Endothelial cell of umbilical vein (primary cell): ENCODE data around the gene BCL11B. TPM values are rescaled to one million over a fixed set of nuclear protein-coding genes. Genes with fewer than 3 reads are reported as not detected.

Source experiments
- BruUV-seq: library from RNA; stranded (reverse); fragments of 400-500 nt; replicated peaks from 2 replicates; lab custom pipeline; 2021; lab: Mats Ljungman, UMichigan
- CTCF ChIA-PET: fragments of 300-600, 350-600 bp; sonication (Branson Sonifier 250); formaldehyde crosslinking; loops from one replicate; lab custom pipeline; 2021; ENCODE audit warnings: antibody characterized with exemption, inconsistent platforms; lab: Charles Lee
- POLR2A ChIA-PET: fragments of 300-600, 350-600 bp; sonication (Branson Sonifier 250); formaldehyde crosslinking; loops from one replicate; lab custom pipeline; 2021; ENCODE audit warnings: antibody characterized with exemption, inconsistent platforms; lab: Charles Lee
- DNase-seq: peaks from one replicate; pipeline ENCODE4 v3.0.0-alpha.2; 2011; ENCODE audit warnings: low read depth, low spot score
- FAIRE-seq: peaks from 2 replicates; lab custom pipeline; 2011; peaks lifted over from hg19 to GRCh38; lab: Jason Lieb, UNC
- H2AFZ ChIP-seq: 2 replicates; pipeline ENCODE4 v1.6.0; 2012; ENCODE audit warnings: low read depth, low read length, control low read depth, inconsistent platforms
- H3K27ac ChIP-seq: 2 replicates; pipeline ENCODE4 v1.5.1; 2011; ENCODE audit warnings: low read depth, mild to moderate bottlenecking, control low read depth, low read length, moderate library complexity; ENCODE audit not compliant: insufficient read depth
- H3K27me3 ChIP-seq, 2 experiments: 2 replicates each; pipeline versions ENCODE4 v1.6.0 to v1.6.1; 2011; ENCODE audit warnings: low read length in 2 of 2, mixed read lengths in 1 of 2; ENCODE audit not compliant: control insufficient read depth in 2 of 2, insufficient read depth in 2 of 2
- H3K36me3 ChIP-seq, 2 experiments: 2 replicates in 1 of 2; 3 replicates in 1 of 2; pipeline ENCODE4 v1.5.1; 2011; ENCODE audit warnings: low read length in 2 of 2, mild to moderate bottlenecking in 1 of 2, moderate library complexity in 1 of 2; ENCODE audit not compliant: control insufficient read depth in 2 of 2, insufficient read depth in 2 of 2; ENCODE audit errors: extremely low read depth in 1 of 2
- H3K4me1 ChIP-seq: 3 replicates; pipeline ENCODE4 v1.5.1; 2011; ENCODE audit warnings: mild to moderate bottlenecking, low read length; ENCODE audit not compliant: control insufficient read depth, insufficient read depth; ENCODE audit errors: extremely low read depth
- H3K4me2 ChIP-seq: 2 replicates; pipeline ENCODE4 v1.6.1; 2011; ENCODE audit warnings: low read length, control low read depth, mixed read lengths; ENCODE audit not compliant: insufficient read depth
- H3K4me3 ChIP-seq, 3 experiments: fragments of 200-600 bp in 1 of 3; sonication (generic), shearing (Covaris generic) in 1 of 3; replicated peaks in 1 of 3; 2 replicates each; pipeline ENCODE4 v1.5.1; 2011 to 2016; ENCODE audit warnings: control low read depth in 3 of 3, low read length in 3 of 3, mild to moderate bottlenecking in 2 of 3, inconsistent platforms in 1 of 3, low read depth in 1 of 3, moderate library complexity in 1 of 3; ENCODE audit not compliant: insufficient read depth in 1 of 3
- H3K79me2 ChIP-seq: 2 replicates; pipeline ENCODE4 v1.6.0; 2012; ENCODE audit warnings: low read length, inconsistent platforms; ENCODE audit not compliant: control insufficient read depth, insufficient read depth
- H3K9ac ChIP-seq: replicated peaks from 2 replicates; pipeline ENCODE3; 2011; ENCODE audit warnings: low read length, control low read depth; ENCODE audit not compliant: insufficient read depth; ENCODE audit errors: extremely low read depth
- H3K9me1 ChIP-seq: replicated peaks from 3 replicates; pipeline ENCODE4 v1.6.0; 2011; ENCODE audit warnings: mild to moderate bottlenecking, low read length; ENCODE audit not compliant: control insufficient read depth, insufficient read depth; ENCODE audit errors: extremely low read depth
- H3K9me3 ChIP-seq: replicated peaks from 2 replicates; pipeline ENCODE4 v1.5.1; 2012; ENCODE audit warnings: low read length, inconsistent platforms; ENCODE audit not compliant: control insufficient read depth, insufficient read depth
- H4K20me1 ChIP-seq: replicated peaks from 2 replicates; pipeline ENCODE3; 2011; ENCODE audit warnings: mild to moderate bottlenecking, low read length; ENCODE audit not compliant: control insufficient read depth, insufficient read depth; ENCODE audit errors: extremely low read depth
- CTCF ChIP-seq, 2 donors: IDR thresholded peaks; 1 replicate in 1 of 2; 2 replicates in 1 of 2; pipeline ENCODE4 v1.5.1; 2011; ENCODE audit warnings: low read length in 2 of 2, mild to moderate bottlenecking in 2 of 2, moderate library complexity in 2 of 2, control low read depth in 1 of 2, inconsistent platforms in 1 of 2, low read depth in 1 of 2; ENCODE audit not compliant: insufficient read depth in 1 of 2; ENCODE audit errors: extremely low read depth in 1 of 2
- EZH2 ChIP-seq: IDR thresholded peaks from 2 replicates; pipeline ENCODE4 v1.6.1; 2012; ENCODE audit warnings: borderline replicate concordance, low read depth, mild to moderate bottlenecking, moderate library complexity, low read length, inconsistent platforms; ENCODE audit not compliant: severe bottlenecking
- FOS ChIP-seq: IDR thresholded peaks from 2 replicates; pipeline ENCODE4 v1.6.1; 2011; ENCODE audit warnings: mild to moderate bottlenecking, low read length, moderate library complexity, borderline replicate concordance; ENCODE audit not compliant: insufficient read depth
- GATA2 ChIP-seq: IDR thresholded peaks from 2 replicates; pipeline ENCODE4 v1.7.0; 2011; ENCODE audit warnings: low read depth, mild to moderate bottlenecking, moderate library complexity, mixed read lengths, low read length; ENCODE audit not compliant: insufficient read length, insufficient read depth
- JUN ChIP-seq: IDR thresholded peaks from 2 replicates; pipeline ENCODE4 v1.6.1; 2011; ENCODE audit warnings: borderline replicate concordance, low read depth; ENCODE audit not compliant: insufficient read length, insufficient read depth
- MAX ChIP-seq: IDR thresholded peaks from 2 replicates; pipeline ENCODE4 v1.6.1; 2011; ENCODE audit not compliant: insufficient read depth, insufficient read length
- MYC ChIP-seq: IDR thresholded peaks from one replicate; pipeline ENCODE4 v1.6.1; 2011; ENCODE audit warnings: mild to moderate bottlenecking, low read depth, low read length
- POLR2A ChIP-seq: IDR thresholded peaks from 2 replicates; pipeline ENCODE4 v1.6.1; 2012; ENCODE audit warnings: low read depth, mild to moderate bottlenecking, control low read depth, low read length
- POLR2AphosphoS5 ChIP-seq: IDR thresholded peaks from 2 replicates; pipeline ENCODE4 v1.6.1; 2012; ENCODE audit warnings: low read depth, mild to moderate bottlenecking, control low read depth, low read length, moderate library complexity; ENCODE audit not compliant: insufficient read depth
- dilution Hi-C: fragments of 300-500 bp; cut with MboI; formaldehyde crosslinking; loops from one replicate; pipeline ENCODE4 v1.15.0; 2019; ENCODE audit warnings: low sequenced_read_pairs; ENCODE audit not compliant: extremely low pct_ligation_motif_present
- intact Hi-C: fragments of 100-400 bp; cut with micrococcal nuclease; formaldehyde crosslinking; loops from one replicate; pipeline ENCODE4 v1.10.0; 2022
- polyA plus RNA-seq, 4 experiments: library from polyadenylated mRNA; depleted of rRNA in 3 of 4; stranded (reverse) in 3 of 4; unstranded in 1 of 4; fragments of >200 nt; gene quantifications; 2 replicates each; pipeline versions ENCODE4 v1.2.1 to v1.2.3, GENCODE V29; 2011 to 2012; ENCODE audit warnings: missing spikeins in 1 of 4
- total RNA-seq: library from RNA; stranded (reverse); gene quantifications from 2 replicates; pipeline ENCODE4 v1.2.3, GENCODE V29; 2021

Gene BCL11B
- total and polyA plus RNA-seq, 2 donors (not counting 3 experiments of a cell fraction or from before 2014, with no cell fraction given), result 0.03 to 0.07 TPM

- Histone ChIP-seq H3K9me1 (no peaks in the 10 kb centered on the region), H3K79me2 (no peaks in the 10 kb centered on the region)
- CTCF ChIA-PET, result no interaction called here
Measured at GRCh38 chr14:99195602-99196309, 76.2 kb downstream of the BCL11B start.

More at GRCh38 chr14:99195602-99196309, 76.2 kb downstream of the BCL11B start:
- no TSS peak for BruUV-seq
- TF ChIP-seq CTCF (IDR thresholded peaks at IDR 0.05; ENCODE audit: extremely low read depth in 1 of 2, insufficient read depth in 1 of 2, low read depth in 1 of 2, low read length in 2 of 2) (no peak), JUN (no peak), GATA2 (no peak), FOS (no peak), POLR2AphosphoS5 (no peak), POLR2A (no peak), MYC (no peak), MAX (no peak), EZH2 (no peak)
- POLR2A ChIA-PET, result no interaction called here
- intact Hi-C loops, result no loop called here
- no peaks in the 10 kb centered on the region for H3K36me3 ChIP-seq
- no peaks in the 10 kb centered on the region for H4K20me1 ChIP-seq
- no peaks in the 10 kb centered on the region for H3K9me3 ChIP-seq
- no peak overlapping the region for H3K9ac ChIP-seq
- no peak overlapping the region for H3K27ac ChIP-seq
- H2AFZ ChIP-seq, result no peak overlapping the region
- no peak for DNase-seq
- dilution Hi-C loops, result no loop called here
- no peak overlapping the region for H3K4me2 ChIP-seq
- no peak overlapping the region for H3K4me3 ChIP-seq
- no peaks in the 10 kb centered on the region for H3K27me3 ChIP-seq
- FAIRE-seq, result no peak
- H3K4me1 ChIP-seq, result no peaks in the 10 kb centered on the region
